ENCODE measurements around the gene COX7A2L.
A peak's percentile ranks its signal among the peaks of the same experiment; 100 is the strongest.
"Not testable (repeated sequence)": the region's sequence is repeated elsewhere in the genome, so short reads cannot be mapped to it uniquely, and the experiment has no call there.

The COX7A2L gene

GRCh38 chr2:42360890-42361727, at the start of gene COX7A2L:
TSS of gene COX7A2L (minus strand) at chr2:42361217. CDS start at chr2:42361161, 56 bp downstream.
- DNase-seq (ENCODE audit: low read depth): peak; percentile 95

- no peak for DNase-seq (ENCODE audit: low read depth)
These were observed 47.0 kb upstream of the COX7A2L start for GRCh38 chr2:42408009-42408408.

- no peak for DNase-seq (ENCODE audit: low read depth)
These were observed 46.5 kb upstream of the COX7A2L start for GRCh38 chr2:42407476-42407875.

GRCh38 chr2:42404676-42405075, 43.7 kb upstream of the COX7A2L start:
- no peak for DNase-seq (ENCODE audit: low read depth)

GRCh38 chr2:42401773-42402172, 40.8 kb upstream of the COX7A2L start:
- no peak for DNase-seq (ENCODE audit: low read depth)

- not testable (repeated sequence) for DNase-seq (ENCODE audit: low read depth)
These were observed 37.0 kb upstream of the COX7A2L start for GRCh38 chr2:42398052-42398451.

GRCh38 chr2:42393320-42393719, 32.3 kb upstream of the COX7A2L start:
- not testable (repeated sequence) for DNase-seq (ENCODE audit: low read depth)

GRCh38 chr2:42392191-42392590, 31.2 kb upstream of the COX7A2L start:
- no peak for DNase-seq (ENCODE audit: low read depth)

GRCh38 chr2:42390401-42390969, 29.5 kb upstream of the COX7A2L start:
- DNase-seq (ENCODE audit: low read depth): no peak

- DNase-seq (ENCODE audit: low read depth): no peak
These were observed 25.7 kb upstream of the COX7A2L start for GRCh38 chr2:42386682-42387081.

GRCh38 chr2:42385225-42385624, 24.2 kb upstream of the COX7A2L start:
- peak; percentile 8 for DNase-seq (ENCODE audit: low read depth)

- DNase-seq (ENCODE audit: low read depth): no peak
These were observed 23.0 kb upstream of the COX7A2L start for GRCh38 chr2:42383855-42384530.

GRCh38 chr2:42382144-42382543, 21.1 kb upstream of the COX7A2L start:
- no peak for DNase-seq (ENCODE audit: low read depth)

- DNase-seq (ENCODE audit: low read depth): not testable (repeated sequence)
These were observed 19.0 kb upstream of the COX7A2L start for GRCh38 chr2:42380026-42380425.

GRCh38 chr2:42378415-42378814, 17.4 kb upstream of the COX7A2L start:
- DNase-seq (ENCODE audit: low read depth): no peak

GRCh38 chr2:42376758-42377157, 15.7 kb upstream of the COX7A2L start:
- no peak for DNase-seq (ENCODE audit: low read depth)

GRCh38 chr2:42372474-42373200, 11.6 kb upstream of the COX7A2L start:
- no peak for DNase-seq (ENCODE audit: low read depth)

- DNase-seq (ENCODE audit: low read depth): no peak
These were observed 10.8 kb upstream of the COX7A2L start for GRCh38 chr2:42371611-42372473.

GRCh38 chr2:42369532-42370229, 8.7 kb upstream of the COX7A2L start:
- no peak for DNase-seq (ENCODE audit: low read depth)

GRCh38 chr2:42368817-42369531, 8.0 kb upstream of the COX7A2L start:
- DNase-seq (ENCODE audit: low read depth): no peak
